Measurements from ENCODE around the gene RIN3.
"Not testable (repeated sequence)": the region's sequence is repeated elsewhere in the genome, so short reads cannot be mapped to it uniquely, and the experiment has no call there.

RIN3 gene

GRCh38 chr14:92659765-92660561, 146.4 kb downstream of the RIN3 start:
- DNase-seq (ENCODE audit: low read depth in 2 of 3, low spot score in 1 of 3), result no peak

DNA sequence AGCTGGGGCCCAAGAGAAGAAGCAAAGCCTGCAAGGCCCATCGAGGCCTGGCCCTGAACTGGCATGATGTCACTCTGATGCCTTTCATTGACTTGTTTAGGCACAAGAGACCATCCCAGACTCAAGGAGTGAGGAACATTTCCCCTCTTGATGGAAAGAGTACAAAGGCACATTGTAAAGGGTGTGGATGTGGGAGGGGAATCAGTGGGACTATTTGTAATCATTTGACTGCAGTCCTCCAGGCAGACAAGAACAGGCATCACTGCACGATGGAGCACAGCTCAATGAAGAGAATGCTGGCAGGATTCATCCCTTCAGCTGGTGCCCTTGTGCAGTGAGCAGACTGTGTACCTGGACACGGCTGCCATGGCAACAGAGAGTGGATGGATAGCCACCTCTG, 147.0 kb downstream of the RIN3 start:
- no peak for DNase-seq (ENCODE audit: low read depth in 2 of 3, low spot score in 1 of 3)

GRCh38 chr14:92663049-92663448, 149.5 kb downstream of the RIN3 start:
- no peak for DNase-seq (ENCODE audit: low read depth in 2 of 3, low spot score in 1 of 3)

DNA sequence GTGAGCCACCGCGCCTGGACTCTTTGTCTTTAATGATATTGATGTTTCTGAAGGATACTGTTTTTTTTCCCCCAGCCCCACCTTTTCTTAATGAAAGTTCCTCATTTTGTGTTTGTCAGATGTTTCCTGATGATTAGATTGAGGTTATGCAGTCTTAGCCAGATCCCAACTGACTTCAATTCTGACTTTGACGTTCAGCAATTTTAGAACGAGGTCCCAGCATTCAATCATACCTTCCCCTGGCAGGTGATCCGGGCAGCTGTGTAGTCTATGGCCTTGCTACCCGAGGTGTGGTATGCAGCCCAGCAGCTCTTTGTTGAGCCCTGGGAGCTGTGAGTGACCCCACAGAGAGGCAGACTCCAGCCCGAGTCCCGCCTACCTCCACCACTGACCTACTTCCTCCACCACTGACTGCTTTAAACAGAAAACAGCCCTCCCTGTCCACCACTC, 152.1 kb downstream of the RIN3 start:
- no peak for DNase-seq (ENCODE audit: low read depth in 2 of 3, low spot score in 1 of 3)

DNA sequence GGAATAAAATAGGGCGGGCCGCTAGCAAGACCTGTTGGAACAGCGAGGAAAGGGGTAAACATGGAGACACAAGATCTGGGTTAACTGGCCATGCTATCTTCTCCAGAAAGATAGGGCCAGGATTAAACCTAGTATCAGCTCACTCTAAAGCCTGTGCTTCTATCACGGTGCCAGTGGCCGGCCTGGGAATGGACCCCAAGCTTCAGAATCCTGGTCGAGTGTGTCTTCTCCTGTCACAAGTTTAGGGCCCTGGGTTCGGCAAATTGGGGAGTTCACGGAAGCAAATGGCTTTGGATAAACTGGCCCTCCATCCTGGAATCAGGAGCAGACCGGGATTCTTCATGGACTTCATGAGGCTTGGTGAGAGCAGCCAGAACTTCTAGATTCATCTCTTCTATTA, 152.7 kb downstream of the RIN3 start:
- no peak for DNase-seq (ENCODE audit: low read depth in 2 of 3, low spot score in 1 of 3)

GRCh38 chr14:92668276-92668973, 154.8 kb downstream of the RIN3 start:
- DNase-seq (ENCODE audit: low read depth in 2 of 3, low spot score in 1 of 3), result no peak

DNA sequence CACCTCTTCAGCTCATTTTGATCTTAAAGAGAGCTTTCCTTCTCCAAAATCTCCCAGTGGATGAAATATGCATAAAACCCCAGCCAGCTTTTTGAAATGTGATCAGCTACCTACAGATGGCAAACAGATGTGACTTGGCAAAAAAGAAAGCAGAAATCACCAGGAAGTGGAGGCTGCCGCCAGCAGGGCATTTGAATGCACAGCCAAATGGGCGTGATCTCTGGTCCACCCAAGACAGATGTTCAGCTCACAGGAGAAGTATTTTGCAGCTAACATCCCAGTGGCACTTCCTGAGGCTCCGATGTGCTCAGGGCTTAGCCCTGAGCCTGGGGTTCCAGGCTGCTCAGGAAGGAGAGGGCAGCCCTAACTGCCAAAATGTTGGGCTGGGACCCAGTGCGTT, 156.6 kb downstream of the RIN3 start:
- no peak for DNase-seq (ENCODE audit: low read depth in 2 of 3, low spot score in 1 of 3)

DNA sequence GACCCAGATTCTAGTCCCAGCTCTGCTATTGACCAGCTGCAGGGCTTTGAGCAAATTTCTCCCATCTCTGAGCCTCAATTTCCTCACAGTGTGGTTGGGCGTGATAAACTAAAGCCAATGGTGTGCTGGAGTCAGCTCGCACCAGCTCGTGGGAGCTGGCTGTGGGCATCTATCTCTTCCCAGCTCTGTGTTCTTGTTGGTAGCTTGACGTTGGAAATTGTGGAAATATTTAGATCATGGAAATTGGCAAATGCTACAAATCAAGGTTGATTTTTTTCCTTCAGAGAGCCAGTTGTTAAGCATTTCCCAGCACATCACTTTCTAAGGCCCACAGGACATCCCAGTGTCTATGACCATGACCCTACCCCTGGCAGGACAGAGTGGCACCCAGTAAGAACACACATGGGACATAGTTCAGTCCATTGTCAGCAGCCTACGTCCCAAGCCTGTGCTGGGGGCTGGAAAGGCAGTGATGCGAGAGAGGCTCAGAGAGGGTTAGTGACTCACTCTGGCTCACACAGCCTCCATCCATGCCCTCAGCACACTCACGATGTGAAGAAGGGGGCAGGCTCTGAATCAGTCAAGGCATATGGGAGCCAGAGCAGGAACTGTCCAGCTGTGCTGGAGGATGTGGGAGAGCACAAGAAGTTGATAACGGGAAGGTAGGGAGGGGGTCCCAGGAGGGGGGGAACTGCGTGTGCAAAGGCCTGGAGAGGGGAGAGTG, 157.2 kb downstream of the RIN3 start:
- no peak for DNase-seq (ENCODE audit: low read depth in 2 of 3, low spot score in 1 of 3)

GRCh38 chr14:92673601-92674150, 160.1 kb downstream of the RIN3 start:
- no peak for DNase-seq (ENCODE audit: low read depth in 2 of 3, low spot score in 1 of 3)

DNA sequence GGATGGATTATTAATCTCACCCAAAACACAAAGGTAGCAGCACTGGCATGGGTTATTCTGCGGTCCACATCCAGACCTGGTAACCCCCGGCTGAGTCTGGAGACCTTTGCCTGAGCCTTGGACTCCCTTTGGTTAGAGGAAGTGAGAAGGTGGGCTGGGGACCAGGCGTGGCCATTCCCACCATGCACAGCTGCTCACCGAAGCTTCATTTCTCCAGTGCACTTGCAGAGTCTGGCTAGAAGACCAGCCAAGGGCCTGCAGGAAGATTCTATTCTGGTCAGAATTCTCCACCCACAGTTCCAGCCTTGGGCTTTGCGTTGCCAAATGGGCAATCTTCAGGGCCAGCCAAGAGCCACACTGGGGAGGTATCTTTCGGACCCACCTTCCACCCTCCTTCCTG, 161.8 kb downstream of the RIN3 start:
- DNase-seq (ENCODE audit: low read depth in 2 of 3, low spot score in 1 of 3), result no peak

- DNase-seq (ENCODE audit: low read depth in 2 of 3, low spot score in 1 of 3), result no peak
These were observed 162.4 kb downstream of the RIN3 start for GRCh38 chr14:92675976-92676375.

DNA sequence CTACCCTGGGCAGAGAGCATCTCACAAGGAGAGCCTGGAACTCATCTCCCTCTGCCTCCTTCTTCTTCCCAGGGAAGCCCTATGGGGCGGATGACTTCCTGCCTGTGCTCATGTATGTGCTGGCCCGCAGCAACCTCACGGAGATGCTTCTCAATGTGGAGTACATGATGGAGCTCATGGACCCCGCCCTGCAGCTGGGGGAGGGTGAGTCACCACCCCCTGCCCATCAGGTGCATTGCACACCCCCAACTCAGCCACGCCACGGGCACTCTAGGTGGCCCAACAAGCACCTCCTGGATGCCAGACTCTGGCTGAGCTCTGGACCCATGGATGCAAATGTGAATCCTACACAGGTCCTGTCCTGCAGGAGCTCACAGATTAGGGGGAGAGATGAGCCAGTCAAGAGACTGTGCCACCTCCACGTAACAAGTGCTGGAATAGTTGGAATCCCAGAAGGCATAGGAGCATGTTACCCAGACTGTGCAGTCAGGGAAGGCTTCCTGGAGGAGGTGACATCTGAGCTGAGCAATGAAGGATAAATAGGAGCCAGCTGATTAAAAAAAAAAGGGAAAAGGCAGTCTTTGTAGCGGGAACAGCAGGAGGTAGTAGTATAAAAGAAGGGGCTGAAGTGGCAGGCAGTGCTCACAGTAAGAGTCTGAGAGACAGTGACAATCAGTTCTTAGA, 163.0 kb downstream of the RIN3 start:
- no peak for DNase-seq (ENCODE audit: low read depth in 2 of 3, low spot score in 1 of 3)

- peak; percentile 60 to 71 (median 61) for DNase-seq (ENCODE audit: low read depth in 2 of 3, low spot score in 1 of 3)
These were observed 163.6 kb downstream of the RIN3 start for GRCh38 chr14:92677087-92677668.

- no peak for DNase-seq (ENCODE audit: low read depth in 2 of 3, low spot score in 1 of 3)
These were observed 164.4 kb downstream of the RIN3 start for GRCh38 chr14:92677955-92678354.

GRCh38 chr14:92678766-92679165, 165.2 kb downstream of the RIN3 start:
- DNase-seq (ENCODE audit: low read depth in 2 of 3, low spot score in 1 of 3), result no peak

DNA sequence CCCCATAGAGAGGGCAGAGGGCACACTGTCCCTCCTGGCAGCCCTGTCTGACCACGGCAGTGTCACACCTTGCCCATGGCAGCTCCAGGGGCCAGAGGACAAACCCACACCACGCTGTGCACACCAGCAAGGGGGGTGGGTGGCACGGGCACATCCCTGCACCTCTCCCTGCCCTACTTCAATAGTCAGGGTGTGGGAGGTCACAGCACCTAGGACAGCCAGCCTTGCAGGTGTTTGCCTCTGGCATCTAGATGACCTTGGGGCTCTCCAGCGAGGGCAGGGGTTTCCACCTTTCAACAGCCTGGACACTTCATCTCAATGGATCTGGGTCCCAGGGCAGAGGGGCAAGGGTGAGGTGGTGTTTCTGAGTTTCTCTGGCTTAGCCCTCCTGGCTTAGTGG, 165.7 kb downstream of the RIN3 start:
- no peak for DNase-seq (ENCODE audit: low read depth in 2 of 3, low spot score in 1 of 3)

DNA sequence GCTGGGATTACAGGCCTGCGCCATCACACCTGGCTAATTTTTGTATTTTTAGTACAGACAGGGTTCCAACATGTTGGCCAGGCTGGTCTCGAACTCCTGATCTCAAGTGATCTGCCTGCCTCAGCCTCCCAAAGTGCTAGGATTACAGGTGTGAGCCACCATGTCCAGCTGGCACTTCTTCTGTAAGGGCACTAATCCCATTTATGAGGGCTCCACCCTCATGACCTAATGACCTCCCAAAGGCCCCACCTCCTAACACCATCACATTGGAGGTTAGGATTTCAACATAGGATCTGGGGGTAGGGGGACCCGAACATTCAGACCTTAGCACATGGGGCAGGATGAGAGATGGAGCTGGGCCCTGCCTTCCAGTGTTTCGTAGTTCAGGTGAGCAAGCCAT, 166.7 kb downstream of the RIN3 start:
- not testable (repeated sequence) for DNase-seq (ENCODE audit: low read depth in 2 of 3, low spot score in 1 of 3)

DNA sequence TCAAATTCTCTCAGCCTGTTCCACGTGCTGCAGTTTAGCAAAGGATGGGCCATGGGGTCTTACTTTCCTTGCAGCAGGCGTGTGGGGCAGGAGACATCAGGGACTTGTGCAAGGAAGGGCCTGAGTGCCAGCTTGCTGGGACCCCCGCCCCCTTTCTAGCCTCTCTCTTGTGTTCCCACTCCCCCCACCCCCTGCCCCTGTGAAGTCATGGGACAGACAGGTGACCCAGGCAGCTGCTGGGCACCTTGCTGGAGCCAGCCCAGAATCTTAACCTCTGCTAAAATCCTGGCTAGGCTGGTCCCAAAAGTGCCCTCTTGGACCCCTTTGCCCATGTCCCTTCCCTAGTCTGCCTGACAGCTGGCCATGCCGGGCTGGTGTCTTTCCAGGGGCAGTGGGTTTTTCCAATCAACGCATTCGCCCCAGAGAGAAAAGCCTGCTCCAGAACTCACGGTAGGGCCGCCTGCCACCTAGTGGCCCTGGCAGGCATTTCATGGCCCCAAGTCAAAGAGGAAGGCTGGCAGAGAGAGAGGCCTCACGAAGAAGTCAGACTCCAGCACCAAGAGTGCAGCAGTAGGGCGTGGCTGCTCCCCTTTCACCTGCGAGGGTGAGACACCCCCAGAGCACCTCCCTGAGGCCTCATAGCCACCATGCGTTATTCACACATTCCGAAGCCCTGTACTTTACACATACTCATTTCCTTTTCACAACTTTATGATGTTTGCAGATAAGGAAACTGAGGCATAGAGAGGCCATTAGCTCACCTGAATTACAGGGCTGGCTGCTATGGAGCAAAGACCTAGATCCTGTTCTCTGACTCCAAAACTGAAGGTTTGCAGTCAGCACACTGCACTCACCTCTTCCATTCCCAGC, 167.4 kb downstream of the RIN3 start:
- peak; percentile 55 to 73 (median 69) for DNase-seq (ENCODE audit: low read depth in 2 of 3, low spot score in 1 of 3)

DNA sequence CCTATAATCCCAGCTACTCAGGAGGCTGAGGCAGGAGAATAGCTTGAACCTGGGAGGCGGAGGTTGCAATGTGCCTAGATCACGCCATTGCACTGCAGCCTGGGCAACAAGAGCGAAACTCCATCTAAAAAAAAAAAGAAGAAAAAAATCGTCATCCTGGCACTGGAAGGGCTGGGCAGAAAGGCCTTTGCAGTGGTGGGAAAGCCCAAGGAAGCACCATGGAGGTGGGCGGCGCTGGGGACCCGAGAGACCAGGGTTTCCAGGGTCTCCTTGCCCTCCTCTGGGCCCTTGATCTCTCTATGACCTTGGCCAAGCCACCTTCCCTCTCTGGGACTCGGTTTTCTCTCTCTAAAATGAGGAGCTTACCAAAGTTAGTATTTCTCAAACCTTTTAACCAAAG, 169.5 kb downstream of the RIN3 start:
- DNase-seq (ENCODE audit: low read depth in 2 of 3, low spot score in 1 of 3), result no peak
